Measurements from ENCODE around the gene ZDHHC14. TPM values are rescaled to one million over a fixed set of nuclear protein-coding genes. Genes with fewer than 3 reads are reported as not detected.

Gene ZDHHC14
- polyA plus RNA-seq, 2 of the 4 experiments (the other 2 are of a cell fraction), result 2.2 to 2.8 TPM

GRCh38 chr6:157681041-157681650, 300.2 kb downstream of the ZDHHC14 start (continued):
- TF ChIP-seq EHF (CRISPR knock-in tag; IDR thresholded peaks at IDR 0.05), result no peak
- TF ChIP-seq ZC3H11A (IDR thresholded peaks at IDR 0.05), result no peak

DNA sequence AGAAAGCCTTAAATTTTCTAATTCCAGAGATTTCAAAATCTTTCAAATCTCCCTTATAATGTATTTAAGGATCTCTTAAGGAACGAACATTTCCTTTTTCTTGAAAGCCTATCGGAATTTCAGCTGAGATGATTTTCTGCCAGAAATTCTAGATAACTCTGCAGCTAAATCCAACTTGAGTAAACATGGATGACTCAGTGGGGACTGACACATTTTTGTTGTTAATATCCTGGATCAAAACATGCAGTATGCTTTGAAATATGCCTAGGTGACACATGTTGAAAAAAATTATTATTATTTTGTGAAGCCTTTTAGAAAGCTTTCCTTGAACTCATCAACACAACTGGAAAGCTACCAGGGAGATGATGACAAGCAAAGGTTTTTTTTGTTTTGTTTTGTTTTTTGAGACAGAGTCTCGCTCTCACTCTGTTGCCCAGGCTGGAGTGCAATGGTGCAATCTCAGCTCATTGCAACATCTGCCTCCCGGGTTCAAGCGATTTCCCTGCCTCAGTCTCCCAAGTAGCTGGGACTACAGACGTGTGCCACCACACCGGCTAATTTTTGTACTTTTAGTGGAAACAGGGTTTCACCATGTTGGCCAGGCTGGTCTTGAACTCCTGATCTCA, 302.0 kb downstream of the ZDHHC14 start:
- peak in 1 of 2 experiments; percentile 29; a peak in 1 of 6 replicates for ATAC-seq
- FAIRE-seq, result no peak
- Histone ChIP-seq H3K4me1 (peaks cover 10% of the 10 kb centered on the region), H3K9me3 (no peaks in the 10 kb centered on the region), H3K27ac (no peak overlapping the region), H3K4me2 (peak overlapping the region; percentile 55), H3K4me3 (no peak overlapping the region)
- ChIA-PET POLR2A (no interaction called here), CTCF (interaction anchor here (1.0 kb wide), 1 partner anchor 16 kb away, joined by 4 read pairs; no protein-coding TSS in a partner anchor)
- 36% methylated on average over 7 of the region's 7 CpGs for whole genome bisulfite sequencing (ENCODE audit: missing lambda C conversion rate)
- TF ChIP-seq FOSL2 (IDR thresholded peaks at IDR 0.05) (peak; percentile 27; the same call in 1 of the 2 replicates), FOSL2 (CRISPR knock-in tag; IDR thresholded peaks at IDR 0.05) (peak; percentile 69), RFX5 (IDR thresholded peaks at IDR 0.05) (no peak), TP53 (CRISPR knock-in tag; IDR thresholded peaks at IDR 0.05) (no peak), JUN (IDR thresholded peaks at IDR 0.05) (no peak), HES2 (IDR thresholded peaks at IDR 0.05) (no peak), HEYL (CRISPR knock-in tag; IDR thresholded peaks at IDR 0.05) (no peak), ZSCAN20 (CRISPR knock-in tag; IDR thresholded peaks at IDR 0.05) (no peak), KDM5A (IDR thresholded peaks at IDR 0.05) (no peak)
- DNase-seq (ENCODE audit: low read depth in 1 of 2, low spot score in 1 of 2), result peak; percentile 26 to 55

- no peak for DNase-seq (ENCODE audit: low read depth in 1 of 2, low spot score in 1 of 2)
- H3K9me3 ChIP-seq, result no peaks in the 10 kb centered on the region
- H3K4me2 ChIP-seq, result no peak overlapping the region
- H3K4me1 ChIP-seq, result peaks cover 10% of the 10 kb centered on the region
- FAIRE-seq, result no peak
- 89% methylated on average over 5 of the region's 8 CpGs for WGBS (ENCODE audit: missing lambda C conversion rate)
- no peak overlapping the region for H3K27ac ChIP-seq
- CTCF ChIA-PET, result no interaction called here
- no peak for ATAC-seq
- no peak overlapping the region for H3K4me3 ChIP-seq
- TF ChIP-seq TP53 (CRISPR knock-in tag; IDR thresholded peaks at IDR 0.05), result no peak
- TF ChIP-seq RCOR1 (IDR thresholded peaks at IDR 0.05; ENCODE audit: low read depth, low read length), result no peak
- TF ChIP-seq NFE2L2 (conservative IDR thresholded peaks at IDR 0.05; ENCODE audit: low read length), result no peak
- TF ChIP-seq HMGXB4 (CRISPR knock-in tag; IDR thresholded peaks at IDR 0.05; ENCODE audit: borderline replicate concordance), result no peak
- POLR2A ChIA-PET, result no interaction called here
These were observed 302.7 kb downstream of the ZDHHC14 start for GRCh38 chr6:157683707-157684106.

GRCh38 chr6:157684620-157685299, 303.8 kb downstream of the ZDHHC14 start:
- no peak for DNase-seq (ENCODE audit: low read depth in 1 of 2, low spot score in 1 of 2)
- Histone ChIP-seq H3K4me2 (no peak overlapping the region), H3K4me1 (peaks cover 10% of the 10 kb centered on the region), H3K4me3 (no peak overlapping the region), H3K9me3 (no peaks in the 10 kb centered on the region), H3K27ac (no peak overlapping the region)
- POLR2A ChIA-PET, result no interaction called here
- CTCF ChIA-PET, result no interaction called here
- no peak for TF ChIP-seq CBX2 (IDR thresholded peaks at IDR 0.05; ENCODE audit: borderline replicate concordance, low read depth)
- TF ChIP-seq, protein P1, sequence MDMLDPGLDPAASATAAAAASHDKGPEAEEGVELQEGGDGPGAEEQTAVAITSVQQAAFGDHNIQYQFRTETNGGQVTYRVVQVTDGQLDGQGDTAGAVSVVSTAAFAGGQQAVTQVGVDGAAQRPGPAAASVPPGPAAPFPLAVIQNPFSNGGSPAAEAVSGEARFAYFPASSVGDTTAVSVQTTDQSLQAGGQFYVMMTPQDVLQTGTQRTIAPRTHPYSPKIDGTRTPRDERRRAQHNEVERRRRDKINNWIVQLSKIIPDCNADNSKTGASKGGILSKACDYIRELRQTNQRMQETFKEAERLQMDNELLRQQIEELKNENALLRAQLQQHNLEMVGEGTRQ (IDR thresholded peaks at IDR 0.05), result no peak
- TF ChIP-seq HDAC2 (IDR thresholded peaks at IDR 0.05), result no peak
- no peak for TF ChIP-seq TFCP2L1 (CRISPR knock-in tag; IDR thresholded peaks at IDR 0.05)
- TF ChIP-seq ELK1 (IDR thresholded peaks at IDR 0.05; ENCODE audit: low read depth, low read length), result no peak
- no peak for TF ChIP-seq ZSCAN20 (CRISPR knock-in tag; IDR thresholded peaks at IDR 0.05)
- no peak for TF ChIP-seq RFX5 (IDR thresholded peaks at IDR 0.05)
- no peak for TF ChIP-seq FOSL2 (IDR thresholded peaks at IDR 0.05)
- no peak for TF ChIP-seq FOSL2 (CRISPR knock-in tag; IDR thresholded peaks at IDR 0.05)
- 61% methylated on average over 11 of the region's 12 CpGs for whole genome bisulfite sequencing (ENCODE audit: missing lambda C conversion rate)
- FAIRE-seq, result no peak
- no peak for ATAC-seq

Measured in A549 (cell line).